GM21576 (cell line): ENCODE measurements around the gene NCEH1.

Source experiments
- ATAC-seq: cut with Tn5 transposase; IDR thresholded peaks from one replicate; pipeline ENCODE4 v1.9.1; 2021; ENCODE audit warnings: mild to moderate bottlenecking, moderate library complexity; ENCODE audit not compliant: unreplicated experiment

Gene NCEH1

GRCh38 chr3:172647080-172647479, 63.8 kb downstream of the NCEH1 start:
- ATAC-seq: no peak

- no peak for ATAC-seq
Observed at GRCh38 chr3:172646439-172647015, 64.3 kb downstream of the NCEH1 start.

- no peak for ATAC-seq
Observed at GRCh38 chr3:172644258-172644657, 66.6 kb downstream of the NCEH1 start.

- ATAC-seq: no peak
Observed at GRCh38 chr3:172643506-172644179, 67.2 kb downstream of the NCEH1 start.

GRCh38 chr3:172641291-172641690, 69.6 kb downstream of the NCEH1 start:
- ATAC-seq: no peak

- no peak for ATAC-seq
Observed at GRCh38 chr3:172640751-172641150, 70.1 kb downstream of the NCEH1 start.

GRCh38 chr3:172635588-172635987, 75.3 kb downstream of the NCEH1 start:
- ATAC-seq: peak; percentile 99

GRCh38 chr3:172634948-172635347, 75.9 kb downstream of the NCEH1 start:
- ATAC-seq: no peak

GRCh38 chr3:172630316-172630715, 80.6 kb downstream of the NCEH1 start:
- ATAC-seq: no peak

- no peak for ATAC-seq
Observed at GRCh38 chr3:172629470-172629869, 81.4 kb downstream of the NCEH1 start.

GRCh38 chr3:172627057-172627809, 83.6 kb downstream of the NCEH1 start:
- ATAC-seq: no peak

GRCh38 chr3:172626021-172626640, 84.7 kb downstream of the NCEH1 start:
- ATAC-seq: no peak

- ATAC-seq: no peak
Observed at GRCh38 chr3:172625404-172625803, 85.5 kb downstream of the NCEH1 start.

GRCh38 chr3:172624999-172625398, 85.9 kb downstream of the NCEH1 start:
- ATAC-seq: no peak

- no peak for ATAC-seq
Observed at GRCh38 chr3:172622916-172623700, 87.8 kb downstream of the NCEH1 start.

- ATAC-seq: no peak
Observed at GRCh38 chr3:172622156-172622555, 88.7 kb downstream of the NCEH1 start.

- no peak for ATAC-seq
Observed at GRCh38 chr3:172617976-172618375, 92.9 kb downstream of the NCEH1 start.

- ATAC-seq: no peak
Observed at GRCh38 chr3:172617013-172617706, 93.7 kb downstream of the NCEH1 start.

GRCh38 chr3:172616031-172616461, 94.8 kb downstream of the NCEH1 start:
- peak; percentile 71 for ATAC-seq

GRCh38 chr3:172615296-172615695, 95.6 kb downstream of the NCEH1 start:
- no peak for ATAC-seq
